ENCODE results near the gene CCDC51. TPM values are rescaled to one million over a fixed set of nuclear protein-coding genes. Genes with fewer than 3 reads are reported as not detected.

The CCDC51 gene
- total and polyA plus RNA-seq, 2 experiments from 2014 or later = 20.8 to 24.1 TPM

DNA sequence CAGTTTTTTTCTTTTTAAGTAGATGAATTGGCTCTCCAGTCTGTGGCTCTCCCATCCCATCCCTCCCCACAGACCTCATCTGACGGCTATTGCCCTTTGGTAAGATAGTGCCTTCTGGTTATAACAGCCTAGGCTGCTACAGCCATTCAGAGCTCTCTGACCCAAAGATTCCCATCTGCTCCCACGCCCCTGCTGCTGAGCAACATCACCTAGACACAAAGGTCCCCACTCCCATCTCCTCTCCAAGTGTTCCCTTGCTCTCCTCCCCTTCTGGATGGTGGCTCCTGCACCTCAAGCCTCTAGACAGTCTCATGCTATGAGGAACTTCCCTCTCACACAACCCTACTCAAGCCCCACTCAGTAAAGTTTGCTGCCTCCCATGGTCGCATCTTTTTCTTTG is 44.2 kb downstream of the CCDC51 start:
- Histone ChIP-seq H3K4me2 (no peak overlapping the region), H4K20me1 (replicated peaks; ENCODE audit: insufficient read depth) (no peaks in the 10 kb centered on the region), H3K27me3 (ENCODE audit: insufficient read depth) (no peaks in the 10 kb centered on the region), H3K4me3 (no peak overlapping the region), H2AFZ (no peak overlapping the region), H3K27ac (ENCODE audit: low read depth) (no peak overlapping the region), H3K79me2 (replicated peaks; ENCODE audit: insufficient read depth) (no peaks in the 10 kb centered on the region), H3K36me3 (ENCODE audit: insufficient read depth) (no peaks in the 10 kb centered on the region), H3K4me1 (ENCODE audit: insufficient read depth) (no peaks in the 10 kb centered on the region), H3F3A (replicated peaks; ENCODE audit: low read depth) (no peaks in the 10 kb centered on the region; the same call in 1 of the 2 replicates), H3K9me2 (ENCODE audit: insufficient read depth) (no peaks in the 10 kb centered on the region)
- Mint-ChIP-seq H3K4me1 (peaks cover 11% of the 10 kb centered on the region), H3K27me3 (ENCODE audit: insufficient read depth, low read depth, poor library complexity) (peaks cover 5% of the 10 kb centered on the region), H3K4me3 (no peak overlapping the region), H3K9me3 (no peaks in the 10 kb centered on the region; the same call in 2 of the 3 replicates), H3K36me3 (ENCODE audit: low read depth) (peaks cover 9% of the 10 kb centered on the region), H3K27ac (no peak overlapping the region)
- DNase-seq (ENCODE audit: low spot score) (no peak), ATAC-seq (no peak)
- TF ChIP-seq NANOG (IDR thresholded peaks at IDR 0.05; ENCODE audit: borderline replicate concordance) = no peak
- TF ChIP-seq REST (IDR thresholded peaks at IDR 0.05; ENCODE audit: unreplicated experiment) = no peak
- no peak for TF ChIP-seq STAT1 (IDR thresholded peaks at IDR 0.05; ENCODE audit: unreplicated experiment)
- no peak for TF ChIP-seq POLR2AphosphoS5 (IDR thresholded peaks at IDR 0.05; ENCODE audit: low read depth)
- TF ChIP-seq, protein P1, sequence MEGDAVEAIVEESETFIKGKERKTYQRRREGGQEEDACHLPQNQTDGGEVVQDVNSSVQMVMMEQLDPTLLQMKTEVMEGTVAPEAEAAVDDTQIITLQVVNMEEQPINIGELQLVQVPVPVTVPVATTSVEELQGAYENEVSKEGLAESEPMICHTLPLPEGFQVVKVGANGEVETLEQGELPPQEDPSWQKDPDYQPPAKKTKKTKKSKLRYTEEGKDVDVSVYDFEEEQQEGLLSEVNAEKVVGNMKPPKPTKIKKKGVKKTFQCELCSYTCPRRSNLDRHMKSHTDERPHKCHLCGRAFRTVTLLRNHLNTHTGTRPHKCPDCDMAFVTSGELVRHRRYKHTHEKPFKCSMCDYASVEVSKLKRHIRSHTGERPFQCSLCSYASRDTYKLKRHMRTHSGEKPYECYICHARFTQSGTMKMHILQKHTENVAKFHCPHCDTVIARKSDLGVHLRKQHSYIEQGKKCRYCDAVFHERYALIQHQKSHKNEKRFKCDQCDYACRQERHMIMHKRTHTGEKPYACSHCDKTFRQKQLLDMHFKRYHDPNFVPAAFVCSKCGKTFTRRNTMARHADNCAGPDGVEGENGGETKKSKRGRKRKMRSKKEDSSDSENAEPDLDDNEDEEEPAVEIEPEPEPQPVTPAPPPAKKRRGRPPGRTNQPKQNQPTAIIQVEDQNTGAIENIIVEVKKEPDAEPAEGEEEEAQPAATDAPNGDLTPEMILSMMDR (conservative IDR thresholded peaks at IDR 0.05; ENCODE audit: low read depth in 2 of 2) = no peak
- no peak for TF ChIP-seq ZNF462 (CRISPR knock-in tag; IDR thresholded peaks at IDR 0.05)
- no peak for TF ChIP-seq ETS1 (IDR thresholded peaks at IDR 0.05)
- TF ChIP-seq EZH2 (IDR thresholded peaks at IDR 0.05; ENCODE audit: low read depth, unreplicated experiment) = no peak

Data from GM23338 (cell line).